HepG2 (cell line): ENCODE results near the gene PLCD4. TPM values are rescaled to one million over a fixed set of nuclear protein-coding genes. Genes with fewer than 3 reads are reported as not detected.

Experiments
- MTF1 ChIP-seq: sonication (generic); formaldehyde crosslinking; IDR thresholded peaks from 2 replicates; pipeline ENCODE4 v1.5.0; 2020; ENCODE audit warnings: missing genetic modification reagents
- NRL ChIP-seq: sonication (generic); formaldehyde crosslinking; IDR thresholded peaks from 2 replicates; pipeline ENCODE4 v1.5.0; 2020; ENCODE audit warnings: missing genetic modification reagents, mild to moderate bottlenecking, moderate library complexity, borderline replicate concordance
- SMAD9 ChIP-seq: sonication (generic); formaldehyde crosslinking; IDR thresholded peaks from 2 replicates; pipeline ENCODE4 v1.5.1; 2020; ENCODE audit warnings: mild to moderate bottlenecking, missing genetic modification reagents
- TBL1XR1 ChIP-seq: fragments of 150-350 bp; IDR thresholded peaks from 2 replicates; pipeline ENCODE4 v1.6.1; 2014; ENCODE audit warnings: borderline replicate concordance, low read length; ENCODE audit not compliant: partially characterized antibody
- ZFX ChIP-seq: sonication (generic); formaldehyde crosslinking; IDR thresholded peaks from 2 replicates; pipeline ENCODE4 v1.4.0; 2020; ENCODE audit warnings: mild to moderate bottlenecking, low read depth, missing genetic modification reagents, moderate library complexity
- ZNF556 ChIP-seq: sonication (generic); formaldehyde crosslinking; IDR thresholded peaks from 2 replicates; pipeline ENCODE4 v1.4.0; 2020; ENCODE audit warnings: mild to moderate bottlenecking, missing genetic modification reagents, borderline replicate concordance
- polyA plus RNA-seq, 8 experiments: library from polyadenylated mRNA; depleted of rRNA in 3 of 8; stranded (reverse) in 7 of 8; unstranded in 1 of 8; fragments of >200 nt; fragmentation: Illumina TruSeq in 4 of 8; extraction: Trizol in 4 of 8; gene quantifications; 2 replicates each; pipeline versions ENCODE4 v1.2.1 to v1.2.3, GENCODE V29; 2011 to 2016; ENCODE audit warnings: low read depth in 4 of 8, missing spikeins in 1 of 8, mixed read lengths in 1 of 8; ENCODE audit not compliant: insufficient read depth in 1 of 8
- total RNA-seq, 5 experiments: library from RNA; depleted of rRNA; stranded (reverse); fragments of >200 nt; fragmentation: Illumina TruSeq; extraction: Trizol; gene quantifications; 2 replicates each; pipeline ENCODE4 v1.2.3, GENCODE V29; 2016; ENCODE audit warnings: low read depth in 1 of 5
- TF ChIP-seq, protein P1 (sequence below): IDR thresholded peaks from 2 replicates; pipeline ENCODE4 v1.6.1; 2016; ENCODE audit warnings: missing biosample characterization, missing genetic modification reagents, low read depth
- TF ChIP-seq, protein P2 (sequence below): sonication (generic); formaldehyde crosslinking; IDR thresholded peaks from 2 replicates; pipeline ENCODE4 v1.9.0; 2021; ENCODE audit warnings: mild to moderate bottlenecking, missing genetic modification reagents
- TF ChIP-seq, protein P3 (sequence below): sonication (generic); formaldehyde crosslinking; IDR thresholded peaks from 2 replicates; pipeline ENCODE4 v1.4.0; 2020; ENCODE audit warnings: missing genetic modification reagents
- TF ChIP-seq, protein P4 (sequence below): sonication (generic); formaldehyde crosslinking; IDR thresholded peaks from 2 replicates; pipeline ENCODE4 v1.4.0; 2020; ENCODE audit warnings: missing genetic modification reagents
- TF ChIP-seq, protein P5 (sequence below): IDR thresholded peaks from 2 replicates; pipeline ENCODE4 v1.6.1; 2016; ENCODE audit warnings: mild to moderate bottlenecking

PLCD4 gene
- total and polyA plus RNA-seq, 2 of the 13 experiments (the other 11 are each of a cell fraction or from before 2014, with no cell fraction given), result 0.26 TPM; not detected in 1

DNA sequence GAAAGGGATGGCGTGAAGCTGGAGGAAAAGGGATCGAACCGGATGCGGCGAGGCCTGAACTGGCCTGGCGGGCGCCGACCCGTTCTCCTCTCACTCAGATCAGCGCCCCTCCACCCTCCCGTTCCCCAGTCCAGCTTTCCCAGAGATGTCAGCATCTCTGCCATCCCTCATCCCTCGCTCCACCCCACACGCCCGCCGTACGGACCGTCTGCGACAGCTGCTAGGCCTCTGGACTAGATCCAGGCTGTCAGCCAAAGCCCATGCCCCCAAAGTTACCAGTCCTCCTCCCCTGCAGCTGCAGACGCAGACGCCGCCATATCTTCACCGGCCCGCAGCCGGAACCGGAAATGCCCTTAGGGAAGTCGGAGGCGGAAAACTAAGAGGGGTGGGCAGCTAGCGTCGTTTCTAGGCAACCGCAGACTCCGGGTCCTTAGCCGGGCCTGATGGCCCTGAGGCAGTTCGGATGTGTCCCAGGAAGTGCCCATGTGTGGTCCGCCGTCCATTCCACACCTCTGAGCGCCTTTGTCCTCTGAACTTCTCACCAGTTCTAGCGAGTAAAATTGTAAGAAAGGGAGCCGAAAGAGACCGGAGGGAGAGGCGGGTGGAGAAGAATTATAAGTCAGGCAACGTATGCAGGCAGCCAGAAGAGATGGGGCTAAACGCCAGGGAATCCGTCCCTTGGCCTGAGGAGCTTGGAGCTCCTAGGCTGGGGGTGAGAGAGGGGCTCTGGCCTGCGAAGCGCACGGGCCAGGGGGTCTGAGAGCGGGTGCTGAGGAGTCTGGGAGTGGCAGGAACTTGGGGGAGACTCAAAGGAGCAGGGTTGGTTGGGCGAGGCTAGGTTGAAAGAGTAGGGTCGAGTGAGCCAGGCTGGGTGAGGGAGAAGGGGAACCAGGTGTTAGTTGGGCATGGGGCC is 64.2 kb downstream of the PLCD4 start, which contains the start of the genes RNF25 and STK36 (continued):
- TF ChIP-seq, protein P1, sequence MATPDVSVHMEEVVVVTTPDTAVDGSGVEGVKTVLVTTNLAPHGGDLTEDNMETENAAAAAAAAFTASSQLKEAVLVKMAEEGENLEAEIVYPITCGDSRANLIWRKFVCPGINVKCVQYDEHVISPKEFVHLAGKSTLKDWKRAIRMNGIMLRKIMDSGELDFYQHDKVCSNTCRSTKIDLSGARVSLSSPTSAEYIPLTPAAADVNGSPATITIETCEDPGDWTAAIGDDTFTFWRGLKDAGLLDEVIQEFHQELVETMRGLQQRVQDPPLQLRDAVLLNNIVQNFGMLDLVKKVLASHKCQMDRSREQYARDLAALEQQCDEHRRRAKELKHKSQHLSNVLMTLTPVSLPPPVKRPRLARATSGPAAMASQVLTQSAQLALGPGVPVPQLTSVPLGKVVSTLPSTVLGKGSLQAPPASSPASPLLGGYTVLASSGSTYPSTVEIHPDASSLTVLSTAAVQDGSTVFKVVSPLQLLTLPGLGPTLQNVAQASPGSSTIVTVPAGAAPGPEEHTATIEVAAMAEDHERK (CRISPR knock-in tag), result 0 out of 2 replicates have a peak, but pooled peaks have one; percentile 39
- TF ChIP-seq NRL (CRISPR knock-in tag) (peak; percentile 68; the same call in 1 of the 2 replicates), ZNF556 (CRISPR knock-in tag) (peak; percentile 80; the same call in 1 of the 2 replicates), ZFX (CRISPR knock-in tag) (peak; percentile 91), SMAD9 (CRISPR knock-in tag) (no peak), TBL1XR1 (no peak), MTF1 (CRISPR knock-in tag) (no peak)
- TF ChIP-seq, protein P2, sequence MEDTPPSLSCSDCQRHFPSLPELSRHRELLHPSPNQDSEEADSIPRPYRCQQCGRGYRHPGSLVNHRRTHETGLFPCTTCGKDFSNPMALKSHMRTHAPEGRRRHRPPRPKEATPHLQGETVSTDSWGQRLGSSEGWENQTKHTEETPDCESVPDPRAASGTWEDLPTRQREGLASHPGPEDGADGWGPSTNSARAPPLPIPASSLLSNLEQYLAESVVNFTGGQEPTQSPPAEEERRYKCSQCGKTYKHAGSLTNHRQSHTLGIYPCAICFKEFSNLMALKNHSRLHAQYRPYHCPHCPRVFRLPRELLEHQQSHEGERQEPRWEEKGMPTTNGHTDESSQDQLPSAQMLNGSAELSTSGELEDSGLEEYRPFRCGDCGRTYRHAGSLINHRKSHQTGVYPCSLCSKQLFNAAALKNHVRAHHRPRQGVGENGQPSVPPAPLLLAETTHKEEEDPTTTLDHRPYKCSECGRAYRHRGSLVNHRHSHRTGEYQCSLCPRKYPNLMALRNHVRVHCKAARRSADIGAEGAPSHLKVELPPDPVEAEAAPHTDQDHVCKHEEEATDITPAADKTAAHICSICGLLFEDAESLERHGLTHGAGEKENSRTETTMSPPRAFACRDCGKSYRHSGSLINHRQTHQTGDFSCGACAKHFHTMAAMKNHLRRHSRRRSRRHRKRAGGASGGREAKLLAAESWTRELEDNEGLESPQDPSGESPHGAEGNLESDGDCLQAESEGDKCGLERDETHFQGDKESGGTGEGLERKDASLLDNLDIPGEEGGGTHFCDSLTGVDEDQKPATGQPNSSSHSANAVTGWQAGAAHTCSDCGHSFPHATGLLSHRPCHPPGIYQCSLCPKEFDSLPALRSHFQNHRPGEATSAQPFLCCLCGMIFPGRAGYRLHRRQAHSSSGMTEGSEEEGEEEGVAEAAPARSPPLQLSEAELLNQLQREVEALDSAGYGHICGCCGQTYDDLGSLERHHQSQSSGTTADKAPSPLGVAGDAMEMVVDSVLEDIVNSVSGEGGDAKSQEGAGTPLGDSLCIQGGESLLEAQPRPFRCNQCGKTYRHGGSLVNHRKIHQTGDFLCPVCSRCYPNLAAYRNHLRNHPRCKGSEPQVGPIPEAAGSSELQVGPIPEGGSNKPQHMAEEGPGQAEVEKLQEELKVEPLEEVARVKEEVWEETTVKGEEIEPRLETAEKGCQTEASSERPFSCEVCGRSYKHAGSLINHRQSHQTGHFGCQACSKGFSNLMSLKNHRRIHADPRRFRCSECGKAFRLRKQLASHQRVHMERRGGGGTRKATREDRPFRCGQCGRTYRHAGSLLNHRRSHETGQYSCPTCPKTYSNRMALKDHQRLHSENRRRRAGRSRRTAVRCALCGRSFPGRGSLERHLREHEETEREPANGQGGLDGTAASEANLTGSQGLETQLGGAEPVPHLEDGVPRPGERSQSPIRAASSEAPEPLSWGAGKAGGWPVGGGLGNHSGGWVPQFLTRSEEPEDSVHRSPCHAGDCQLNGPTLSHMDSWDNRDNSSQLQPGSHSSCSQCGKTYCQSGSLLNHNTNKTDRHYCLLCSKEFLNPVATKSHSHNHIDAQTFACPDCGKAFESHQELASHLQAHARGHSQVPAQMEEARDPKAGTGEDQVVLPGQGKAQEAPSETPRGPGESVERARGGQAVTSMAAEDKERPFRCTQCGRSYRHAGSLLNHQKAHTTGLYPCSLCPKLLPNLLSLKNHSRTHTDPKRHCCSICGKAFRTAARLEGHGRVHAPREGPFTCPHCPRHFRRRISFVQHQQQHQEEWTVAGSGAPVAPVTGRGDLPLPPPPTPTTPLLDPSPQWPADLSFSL, result no peak
- TF ChIP-seq, protein P3, sequence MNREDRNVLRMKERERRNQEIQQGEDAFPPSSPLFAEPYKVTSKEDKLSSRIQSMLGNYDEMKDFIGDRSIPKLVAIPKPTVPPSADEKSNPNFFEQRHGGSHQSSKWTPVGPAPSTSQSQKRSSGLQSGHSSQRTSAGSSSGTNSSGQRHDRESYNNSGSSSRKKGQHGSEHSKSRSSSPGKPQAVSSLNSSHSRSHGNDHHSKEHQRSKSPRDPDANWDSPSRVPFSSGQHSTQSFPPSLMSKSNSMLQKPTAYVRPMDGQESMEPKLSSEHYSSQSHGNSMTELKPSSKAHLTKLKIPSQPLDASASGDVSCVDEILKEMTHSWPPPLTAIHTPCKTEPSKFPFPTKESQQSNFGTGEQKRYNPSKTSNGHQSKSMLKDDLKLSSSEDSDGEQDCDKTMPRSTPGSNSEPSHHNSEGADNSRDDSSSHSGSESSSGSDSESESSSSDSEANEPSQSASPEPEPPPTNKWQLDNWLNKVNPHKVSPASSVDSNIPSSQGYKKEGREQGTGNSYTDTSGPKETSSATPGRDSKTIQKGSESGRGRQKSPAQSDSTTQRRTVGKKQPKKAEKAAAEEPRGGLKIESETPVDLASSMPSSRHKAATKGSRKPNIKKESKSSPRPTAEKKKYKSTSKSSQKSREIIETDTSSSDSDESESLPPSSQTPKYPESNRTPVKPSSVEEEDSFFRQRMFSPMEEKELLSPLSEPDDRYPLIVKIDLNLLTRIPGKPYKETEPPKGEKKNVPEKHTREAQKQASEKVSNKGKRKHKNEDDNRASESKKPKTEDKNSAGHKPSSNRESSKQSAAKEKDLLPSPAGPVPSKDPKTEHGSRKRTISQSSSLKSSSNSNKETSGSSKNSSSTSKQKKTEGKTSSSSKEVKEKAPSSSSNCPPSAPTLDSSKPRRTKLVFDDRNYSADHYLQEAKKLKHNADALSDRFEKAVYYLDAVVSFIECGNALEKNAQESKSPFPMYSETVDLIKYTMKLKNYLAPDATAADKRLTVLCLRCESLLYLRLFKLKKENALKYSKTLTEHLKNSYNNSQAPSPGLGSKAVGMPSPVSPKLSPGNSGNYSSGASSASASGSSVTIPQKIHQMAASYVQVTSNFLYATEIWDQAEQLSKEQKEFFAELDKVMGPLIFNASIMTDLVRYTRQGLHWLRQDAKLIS, result no peak
- TF ChIP-seq, protein P4, sequence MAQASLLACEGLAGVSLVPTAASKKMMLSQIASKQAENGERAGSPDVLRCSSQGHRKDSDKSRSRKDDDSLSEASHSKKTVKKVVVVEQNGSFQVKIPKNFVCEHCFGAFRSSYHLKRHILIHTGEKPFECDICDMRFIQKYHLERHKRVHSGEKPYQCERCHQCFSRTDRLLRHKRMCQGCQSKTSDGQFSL (CRISPR knock-in tag), result peak; percentile 82; the same call in 1 of the 2 replicates
- TF ChIP-seq, protein P5, sequence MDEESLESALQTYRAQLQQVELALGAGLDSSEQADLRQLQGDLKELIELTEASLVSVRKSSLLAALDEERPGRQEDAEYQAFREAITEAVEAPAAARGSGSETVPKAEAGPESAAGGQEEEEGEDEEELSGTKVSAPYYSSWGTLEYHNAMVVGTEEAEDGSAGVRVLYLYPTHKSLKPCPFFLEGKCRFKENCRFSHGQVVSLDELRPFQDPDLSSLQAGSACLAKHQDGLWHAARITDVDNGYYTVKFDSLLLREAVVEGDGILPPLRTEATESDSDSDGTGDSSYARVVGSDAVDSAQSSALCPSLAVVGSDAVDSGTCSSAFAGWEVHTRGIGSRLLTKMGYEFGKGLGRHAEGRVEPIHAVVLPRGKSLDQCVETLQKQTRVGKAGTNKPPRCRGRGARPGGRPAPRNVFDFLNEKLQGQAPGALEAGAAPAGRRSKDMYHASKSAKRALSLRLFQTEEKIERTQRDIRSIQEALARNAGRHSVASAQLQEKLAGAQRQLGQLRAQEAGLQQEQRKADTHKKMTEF (CRISPR knock-in tag), result peak; percentile 84; the same call in 1 of the 2 replicates
